Left lung (tissue), 10 donors: ENCODE results near the gene PRDX5. TPM values are rescaled to one million over a fixed set of nuclear protein-coding genes. Genes with fewer than 3 reads are reported as not detected.

Source experiments
- ATAC-seq: fragments of 200-7000 bp; cut with Tn5 transposase; one replicate; pipeline ENCODE4 v1.9.1; 2020; ENCODE audit warnings: moderate library complexity
- DNase-seq, 4 donors: peaks; one replicate each; pipeline ENCODE4 v3.0.0-alpha.2; 2013 to 2020
- H3K27ac ChIP-seq, 2 donors: fragments of 200-600 bp; sonication (generic) in 1 of 2; one replicate each; pipeline versions ENCODE4 v1.5.0 to v1.8.0; 2020 to 2021
- H3K27me3 ChIP-seq, 2 donors: fragments of 200-600 bp; sonication (generic) in 1 of 2; one replicate each; pipeline versions ENCODE4 v1.5.0 to v1.8.0; 2020 to 2021
- H3K36me3 ChIP-seq, 2 donors: fragments of 200-600 bp; sonication (generic) in 1 of 2; one replicate each; pipeline versions ENCODE4 v1.5.0 to v1.8.0; 2020 to 2021
- H3K4me1 ChIP-seq, 2 donors: fragments of 200-600 bp; one replicate each; pipeline ENCODE4 v1.8.0; 2021
- H3K4me3 ChIP-seq, 2 donors: fragments of 200-600 bp; sonication (generic) in 1 of 2; one replicate each; pipeline versions ENCODE4 v1.5.0 to v1.8.0; 2020 to 2021; ENCODE audit warnings: mild to moderate bottlenecking in 1 of 2
- H3K9me3 ChIP-seq, 2 donors: fragments of 200-600 bp; sonication (generic) in 1 of 2; one replicate each; pipeline versions ENCODE4 v1.5.0 to v1.8.0; 2020 to 2021
- CTCF ChIP-seq, 2 donors: fragments of 200-600 bp; sonication (generic) in 1 of 2; IDR thresholded peaks; one replicate each; pipeline versions ENCODE4 v1.5.0 to v1.8.0; 2021; ENCODE audit warnings: antibody characterized with exemption in 2 of 2
- intact Hi-C, 2 donors: fragments of 100-400 bp; cut with DNase I; formaldehyde crosslinking; loops; one replicate each; pipeline versions ENCODE4 v1.11.2 to v1.14.2; 2022
- polyA plus RNA-seq, 6 donors: library from polyadenylated mRNA; unstranded; fragments of 120-200 nt; gene quantifications; one replicate each; pipeline ENCODE4 v1.2.1, GENCODE V29; 2013; ENCODE audit not compliant: insufficient read length in 6 of 6
- total RNA-seq, 2 donors: library from RNA; stranded (reverse); fragmentation: NEBNext Ultra II Directional; extraction: Animal tissue kit (Norgen Biotek cat#: 25700); gene quantifications; one replicate each; pipeline ENCODE4 v1.2.1, GENCODE V29; 2021
- donor health status: DM: no; HTN: yes; CAD: no.
- donor health status: DM: no; HTN: no; CAD: no.

PRDX5 gene
- total and polyA plus RNA-seq, 8 donors, result 150 to 209 (median 177) TPM

DNA sequence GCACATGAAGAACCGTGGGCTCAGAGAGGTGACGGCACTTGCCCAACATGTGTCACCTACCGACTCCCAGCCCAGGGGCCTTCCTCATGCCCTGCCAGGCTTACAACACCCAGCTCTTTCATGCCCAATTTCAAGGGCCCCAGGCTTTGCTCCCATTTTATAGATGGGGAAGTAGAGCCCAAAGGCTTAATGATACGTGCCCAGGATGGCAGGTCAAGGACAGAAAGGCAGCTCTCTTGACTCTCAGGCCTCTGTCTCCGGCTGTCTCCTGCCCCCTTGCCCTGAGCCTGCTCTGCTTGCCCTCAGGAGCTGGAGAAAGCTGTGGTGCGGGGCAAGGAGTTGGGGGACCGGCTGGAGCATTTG lies 31.1 kb downstream of the PRDX5 start:
- no peaks in the 10 kb centered on the region for H3K27me3 ChIP-seq
- intact Hi-C loops, result no loop called here
- no peaks in the 10 kb centered on the region for H3K9me3 ChIP-seq
- ATAC-seq (no peak), DNase-seq (no peak)
- no peak overlapping the region for H3K27ac ChIP-seq
- H3K4me3 ChIP-seq, result no peak overlapping the region
- H3K36me3 ChIP-seq, result peaks cover 0 to 68% of the 10 kb centered on the region in 2 donors
- no peaks in the 10 kb centered on the region for H3K4me1 ChIP-seq
- no peak for TF ChIP-seq CTCF (IDR thresholded peaks at IDR 0.05)

GRCh38 chr11:64349404-64349803 lies 31.5 kb downstream of the PRDX5 start:
- ATAC-seq (no peak), DNase-seq (no peak)
- H3K36me3 ChIP-seq, result peaks cover 0 to 67% of the 10 kb centered on the region in 2 donors
- no peaks in the 10 kb centered on the region for H3K27me3 ChIP-seq
- no peak for TF ChIP-seq CTCF (IDR thresholded peaks at IDR 0.05)
- H3K9me3 ChIP-seq, result no peaks in the 10 kb centered on the region
- intact Hi-C loops, result no loop called here
- H3K4me1 ChIP-seq, result no peaks in the 10 kb centered on the region
- H3K4me3 ChIP-seq, result no peak overlapping the region
- no peak overlapping the region for H3K27ac ChIP-seq

DNA sequence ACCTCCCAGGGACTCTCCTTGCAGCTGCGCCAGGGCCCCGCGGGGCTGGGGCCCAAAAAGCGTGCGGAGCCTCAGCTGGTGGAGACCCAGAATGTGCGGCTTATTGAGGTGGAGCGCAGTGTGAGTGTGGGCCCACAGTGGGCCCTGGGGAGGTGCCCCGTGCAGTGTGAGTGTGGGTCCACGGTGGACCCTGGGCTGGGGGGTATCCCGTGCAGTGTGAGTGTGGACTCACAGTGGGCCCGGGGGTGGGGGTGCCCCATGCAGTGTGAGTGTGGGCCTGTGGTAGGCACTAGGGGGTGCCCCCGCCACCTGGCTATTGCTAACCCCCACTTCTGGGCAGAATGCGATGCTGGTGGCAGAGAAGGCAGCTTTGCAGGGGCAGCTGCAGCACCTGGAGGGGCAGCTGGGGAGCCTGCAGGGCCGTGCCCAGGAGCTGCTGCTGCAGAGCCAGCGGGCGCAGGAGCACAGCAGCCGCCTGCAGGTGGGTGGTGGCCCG lies 33.3 kb downstream of the PRDX5 start:
- TF ChIP-seq CTCF (IDR thresholded peaks at IDR 0.05), result no peak
- Histone ChIP-seq H3K9me3 (no peaks in the 10 kb centered on the region), H3K27me3 (no peaks in the 10 kb centered on the region), H3K4me1 (peaks cover 0 to 10% of the 10 kb centered on the region in 2 donors), H3K27ac (no peak overlapping the region), H3K4me3 (no peak overlapping the region), H3K36me3 (peaks cover 0 to 57% of the 10 kb centered on the region in 2 donors)
- DNase-seq (peak in 1 of 4 donors; percentile 70), ATAC-seq (no peak)
- intact Hi-C loops, result no loop called here

GRCh38 chr11:64352099-64352994 lies 34.4 kb downstream of the PRDX5 start:
- ATAC-seq (no peak), DNase-seq (peak in 1 of 4 donors; percentile 74)
- intact Hi-C loops, result no loop called here
- H3K4me3 ChIP-seq, result no peak overlapping the region
- H3K9me3 ChIP-seq, result no peaks in the 10 kb centered on the region
- no peaks in the 10 kb centered on the region for H3K27me3 ChIP-seq
- peaks cover 0 to 14% of the 10 kb centered on the region in 2 donors for H3K4me1 ChIP-seq
- TF ChIP-seq CTCF (IDR thresholded peaks at IDR 0.05), result no peak
- H3K36me3 ChIP-seq, result peaks cover 0 to 62% of the 10 kb centered on the region in 2 donors
- H3K27ac ChIP-seq, result no peak overlapping the region

DNA sequence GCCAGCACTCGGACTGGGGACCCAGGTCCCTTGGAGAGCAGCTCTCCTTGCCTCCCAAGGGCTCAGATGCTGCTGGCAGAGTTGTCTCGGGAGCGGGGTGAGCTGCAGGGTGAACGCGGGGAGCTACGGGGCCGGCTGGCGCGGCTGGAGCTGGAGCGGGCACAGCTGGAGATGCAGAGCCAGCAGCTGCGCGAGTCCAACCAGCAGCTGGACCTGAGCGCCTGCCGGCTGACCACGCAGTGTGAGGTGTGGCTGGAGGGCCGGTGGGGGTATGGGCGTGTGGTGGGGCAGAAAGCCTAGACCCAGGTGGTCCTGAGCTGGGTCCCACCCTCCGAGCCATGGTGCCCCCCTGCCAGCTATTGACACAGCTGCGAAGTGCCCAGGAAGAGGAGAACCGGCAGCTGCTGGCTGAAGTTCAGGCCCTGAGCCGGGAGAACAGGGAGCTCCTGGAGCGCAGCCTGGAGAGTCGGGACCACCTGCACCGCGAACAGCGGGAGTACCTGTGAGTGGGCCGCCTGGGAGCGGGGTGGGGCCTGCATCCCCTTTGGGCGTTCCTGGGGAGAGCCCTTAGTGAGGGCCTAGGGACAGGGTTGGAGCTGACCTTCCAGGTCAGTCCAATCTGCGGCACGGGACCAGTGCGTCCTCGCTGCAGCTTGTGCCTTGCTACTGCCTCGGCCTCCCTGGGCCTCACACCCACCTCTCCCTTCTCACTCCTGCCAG lies 35.2 kb downstream of the PRDX5 start:
- Histone ChIP-seq H3K27ac (no peak overlapping the region), H3K9me3 (no peaks in the 10 kb centered on the region), H3K36me3 (peaks cover 0 to 63% of the 10 kb centered on the region in 2 donors), H3K27me3 (no peaks in the 10 kb centered on the region), H3K4me1 (peaks cover 5 to 23% of the 10 kb centered on the region in 2 donors), H3K4me3 (no peak overlapping the region)
- no peak for TF ChIP-seq CTCF (IDR thresholded peaks at IDR 0.05)
- intact Hi-C loops, result no loop called here
- DNase-seq (peak in 1 of 4 donors; percentile 76), ATAC-seq (no peak)
